GM21447 (cell line): ENCODE results near the gene TBX15.

Experiments used
- ATAC-seq: cut with Tn5 transposase; IDR thresholded peaks from one replicate; pipeline ENCODE4 v1.9.1; 2021; ENCODE audit not compliant: unreplicated experiment

TBX15 gene

DNA sequence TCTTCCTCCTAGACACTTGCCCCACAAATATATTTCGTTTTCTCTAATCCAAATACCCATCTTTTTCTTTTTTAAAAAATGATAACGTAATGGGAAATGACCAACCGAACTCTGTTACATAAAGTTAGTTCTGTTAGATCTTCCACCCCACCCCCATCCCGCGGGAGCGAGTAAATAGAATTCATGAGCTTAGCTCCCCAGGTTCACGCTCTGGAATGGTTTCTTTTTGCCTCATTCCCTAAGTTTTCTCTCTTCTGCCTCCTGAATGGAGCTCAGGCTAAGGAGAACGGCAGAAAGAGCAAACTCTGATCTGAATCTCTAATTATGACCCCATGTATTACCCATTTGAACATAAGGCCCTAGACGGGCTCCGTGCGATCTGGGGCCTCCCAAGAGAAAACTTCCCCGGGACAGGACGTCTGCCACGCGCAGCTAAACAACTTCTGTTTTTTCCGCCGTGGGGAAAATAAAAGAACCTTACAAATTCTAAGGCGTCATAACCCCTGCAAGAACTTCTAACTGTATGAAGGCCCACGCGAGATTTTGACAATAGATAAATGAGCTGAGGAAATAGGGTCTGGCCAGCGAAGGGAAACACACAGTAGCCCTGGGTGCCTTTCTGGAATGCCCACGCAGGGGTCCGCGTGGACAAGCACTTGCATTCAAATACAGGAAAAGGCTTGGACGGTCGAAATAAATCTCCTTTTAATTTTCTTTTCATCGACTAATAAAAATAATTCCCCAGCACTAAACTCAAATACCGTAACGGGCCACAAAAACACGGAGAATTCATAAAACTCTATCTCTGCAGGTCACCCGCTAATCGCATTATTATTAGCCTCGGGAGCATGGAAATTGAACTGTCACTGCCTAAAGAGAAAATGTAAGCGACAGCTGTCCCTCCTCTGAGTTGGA lies 2.2 kb downstream of the TBX15 start:
- no peak for ATAC-seq

DNA sequence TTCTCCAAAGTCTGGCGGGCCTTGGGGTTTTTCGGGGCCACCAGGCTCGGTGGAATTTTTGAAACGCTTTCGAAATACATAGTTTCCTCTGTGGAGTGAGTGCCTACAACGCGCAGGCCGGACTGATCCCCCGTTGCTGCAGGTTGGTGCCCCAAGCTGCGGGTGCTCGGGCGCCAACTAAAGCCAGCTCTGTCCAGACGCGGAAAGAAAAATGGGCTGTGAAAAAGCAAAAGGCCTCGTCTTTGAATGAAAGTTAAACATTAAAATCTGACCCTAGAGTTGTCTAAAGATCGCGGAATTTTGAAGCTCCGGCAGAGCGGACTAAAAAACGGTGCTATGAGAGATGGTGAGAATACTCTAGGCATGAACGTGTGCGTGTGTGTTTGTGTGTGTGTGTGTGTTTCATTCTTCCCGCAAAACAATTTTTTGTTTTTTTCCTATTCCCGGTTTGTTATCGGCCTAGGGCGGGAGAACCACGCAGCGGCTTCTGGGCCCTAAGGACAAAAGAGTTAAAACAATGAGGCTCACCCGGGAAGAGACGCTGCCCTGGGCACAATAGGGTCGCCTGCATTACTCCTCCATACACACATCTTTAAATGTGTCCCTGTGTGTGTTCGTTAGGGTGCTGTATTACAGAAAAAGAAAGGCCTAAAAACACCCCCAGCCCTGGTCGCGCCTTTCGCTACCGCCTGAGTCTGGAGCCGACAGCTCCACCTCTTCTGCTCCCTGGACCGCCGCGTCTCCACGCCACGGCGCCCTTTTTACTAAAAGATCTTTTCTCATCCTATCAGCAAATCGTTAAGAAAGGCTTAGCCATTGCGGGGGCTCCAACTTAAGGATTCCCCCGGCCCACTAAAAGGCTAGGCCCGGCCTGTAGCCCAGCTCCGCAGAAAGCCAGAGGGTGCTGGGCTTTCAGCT lies 3.2 kb downstream of the TBX15 start:
- ATAC-seq: no peak

DNA sequence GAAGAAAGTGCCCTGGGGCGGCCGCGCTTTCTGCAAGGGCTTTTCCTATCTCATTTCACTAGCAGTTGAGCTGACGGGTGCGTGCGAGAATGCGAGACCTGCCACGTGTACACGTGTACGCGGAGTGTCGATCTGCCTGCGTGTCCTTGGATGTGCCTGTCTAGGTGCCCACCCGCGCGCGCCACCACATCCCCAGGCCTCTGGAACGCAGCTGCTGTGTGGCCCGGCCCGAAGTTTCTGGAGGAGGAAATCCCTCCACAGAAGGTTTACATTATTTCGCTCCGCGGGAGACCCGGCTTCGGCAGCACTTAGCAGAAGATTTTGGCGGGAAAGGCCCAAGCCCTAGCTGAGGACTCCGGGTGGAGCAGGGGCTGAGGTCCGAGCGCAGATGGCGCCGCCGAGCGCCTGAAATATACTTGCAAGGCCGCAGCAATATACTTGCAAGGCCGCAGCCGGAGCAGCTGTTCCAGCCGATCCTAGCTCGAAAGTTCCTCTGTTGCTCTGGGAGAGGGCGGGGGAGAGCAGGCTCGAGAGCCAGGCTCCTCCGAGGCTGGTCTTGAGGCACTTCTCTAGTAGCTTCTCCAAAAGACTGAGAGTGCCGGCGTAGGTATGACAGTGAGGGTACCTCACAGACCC lies 3.9 kb downstream of the TBX15 start:
- ATAC-seq: no peak

DNA sequence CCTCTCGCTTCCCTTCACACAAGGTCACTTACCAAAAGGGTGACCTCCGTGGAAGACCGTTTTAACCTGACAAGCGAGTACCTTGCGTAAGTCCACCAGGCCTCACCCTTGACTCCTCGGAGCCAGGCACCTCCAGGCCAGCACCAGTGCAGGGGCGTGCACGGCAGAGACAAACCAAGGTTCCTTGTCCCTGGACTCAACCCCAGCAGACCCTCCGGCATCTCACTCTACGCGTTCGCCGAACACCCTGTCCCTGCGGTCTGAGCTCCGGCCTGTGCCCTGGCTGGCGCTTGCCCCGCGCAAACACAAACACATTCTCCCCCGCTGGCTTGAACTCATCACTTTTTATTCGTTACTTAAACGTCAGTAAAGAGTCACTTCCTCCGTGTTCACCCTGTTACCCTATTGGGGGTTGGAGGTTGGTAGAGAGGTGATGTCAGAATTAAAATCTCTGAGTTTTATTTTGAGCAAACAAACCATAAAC lies 4.5 kb downstream of the TBX15 start:
- ATAC-seq: no peak

DNA sequence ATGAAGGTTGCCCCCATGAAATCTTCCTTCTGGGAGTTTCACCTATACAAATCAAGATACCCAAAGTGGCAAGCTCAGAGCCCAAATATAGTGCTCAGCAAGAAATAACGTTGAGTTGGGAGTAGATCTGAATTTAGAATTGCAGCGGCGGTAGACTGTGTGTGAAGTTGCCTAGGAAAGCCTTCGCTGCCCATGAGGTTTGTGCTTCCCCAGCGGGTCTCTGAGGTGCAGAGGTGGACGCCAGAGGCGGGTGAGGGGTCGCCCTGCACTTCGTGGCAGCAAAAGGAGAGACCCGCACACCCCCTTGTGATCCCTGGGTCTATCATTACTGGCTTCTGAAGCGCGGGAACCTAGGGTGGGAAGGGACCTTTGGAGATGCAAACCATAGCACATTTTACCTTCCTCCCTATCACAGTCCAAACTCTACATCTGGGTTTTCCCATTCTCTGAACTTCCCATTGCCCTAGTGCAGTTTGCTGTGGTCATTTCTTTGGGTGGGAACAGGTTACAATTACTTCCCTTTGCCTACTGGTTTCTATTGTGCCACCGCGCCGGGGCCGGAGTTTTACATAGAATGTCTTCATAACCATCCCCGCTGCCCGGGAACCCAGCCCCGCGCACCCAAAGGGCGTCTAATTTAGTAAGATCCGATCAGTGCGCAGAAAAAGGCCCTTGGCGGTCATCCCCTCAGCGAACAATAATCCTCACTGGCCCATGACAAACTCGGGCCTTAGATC lies 5.2 kb downstream of the TBX15 start:
- no peak for ATAC-seq

DNA sequence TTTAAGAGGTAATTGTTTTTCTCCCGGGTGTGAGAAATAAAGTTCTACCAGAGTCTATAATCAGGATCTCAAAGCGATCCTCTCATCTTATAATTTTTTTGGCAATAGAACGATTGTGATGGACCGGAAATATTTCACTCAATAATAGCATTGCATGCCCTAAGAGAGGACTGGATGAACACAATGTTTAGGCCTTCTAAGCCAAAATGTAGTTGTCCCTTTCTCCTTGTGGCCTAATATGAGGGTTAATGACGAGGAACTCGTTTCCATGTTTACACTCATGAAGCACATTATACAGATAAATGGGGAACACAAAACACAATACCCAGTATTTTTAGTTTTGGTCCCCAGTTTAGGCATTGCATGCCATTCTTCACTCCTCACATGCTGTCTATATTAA lies 5.9 kb downstream of the TBX15 start:
- ATAC-seq: no peak

DNA sequence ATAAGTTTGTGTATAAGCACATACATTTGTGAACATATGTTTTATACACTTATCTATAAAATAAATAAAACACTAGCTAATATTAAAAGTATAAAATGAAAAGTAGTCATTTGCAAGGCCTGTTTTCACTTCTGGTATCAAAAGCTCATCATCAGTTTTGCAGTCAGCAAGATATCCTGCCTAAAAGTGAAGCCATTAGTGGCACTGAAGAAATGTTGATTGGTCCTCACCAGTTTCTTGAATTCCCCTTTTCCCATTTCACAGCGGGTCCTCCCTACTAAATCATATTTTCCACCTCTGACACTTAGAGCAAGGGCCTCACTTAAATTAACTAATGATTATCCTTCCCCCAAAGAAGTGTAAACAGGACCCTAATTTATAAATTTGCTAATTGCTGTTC lies 6.7 kb downstream of the TBX15 start:
- ATAC-seq: no peak

DNA sequence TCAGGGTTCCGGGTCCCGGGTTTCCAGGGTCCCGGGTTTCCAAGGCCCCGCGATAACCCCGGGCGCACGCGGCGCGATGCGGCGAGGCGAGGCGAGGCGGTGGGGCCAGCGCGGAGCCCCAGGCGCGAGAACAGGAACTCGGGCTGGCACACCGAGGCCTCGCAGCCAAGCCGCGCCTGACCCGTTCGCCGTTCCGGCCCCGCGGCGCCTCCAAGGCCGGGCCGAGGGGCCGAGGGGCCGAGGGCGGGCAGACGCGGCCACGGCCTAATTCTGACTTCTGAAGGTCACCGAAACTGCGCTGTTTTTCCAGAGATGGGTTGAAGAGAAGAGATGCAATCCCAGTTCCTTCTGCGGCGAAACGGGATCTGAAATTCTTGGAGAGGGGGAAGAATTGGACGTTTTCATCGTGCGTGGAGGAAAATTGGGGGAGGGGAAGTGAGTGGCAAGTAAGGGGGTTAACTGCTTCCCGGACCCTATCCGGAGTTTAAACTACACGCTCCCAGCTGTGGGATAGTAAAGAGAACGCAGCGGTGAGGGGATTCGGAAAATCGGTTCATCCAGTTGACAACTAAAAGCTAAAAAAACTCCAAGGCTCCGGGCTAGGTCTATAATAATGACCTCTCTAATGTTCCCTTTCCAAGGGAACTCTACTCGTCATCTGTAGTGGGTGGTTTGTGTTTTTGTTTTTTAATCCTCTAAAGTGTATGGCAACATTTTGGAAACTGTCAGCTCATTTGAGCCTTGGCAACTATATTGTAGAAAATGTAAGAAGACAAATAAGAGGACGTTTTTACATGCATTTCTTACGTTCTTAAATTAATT lies 8.2 kb downstream of the TBX15 start:
- no peak for ATAC-seq

DNA sequence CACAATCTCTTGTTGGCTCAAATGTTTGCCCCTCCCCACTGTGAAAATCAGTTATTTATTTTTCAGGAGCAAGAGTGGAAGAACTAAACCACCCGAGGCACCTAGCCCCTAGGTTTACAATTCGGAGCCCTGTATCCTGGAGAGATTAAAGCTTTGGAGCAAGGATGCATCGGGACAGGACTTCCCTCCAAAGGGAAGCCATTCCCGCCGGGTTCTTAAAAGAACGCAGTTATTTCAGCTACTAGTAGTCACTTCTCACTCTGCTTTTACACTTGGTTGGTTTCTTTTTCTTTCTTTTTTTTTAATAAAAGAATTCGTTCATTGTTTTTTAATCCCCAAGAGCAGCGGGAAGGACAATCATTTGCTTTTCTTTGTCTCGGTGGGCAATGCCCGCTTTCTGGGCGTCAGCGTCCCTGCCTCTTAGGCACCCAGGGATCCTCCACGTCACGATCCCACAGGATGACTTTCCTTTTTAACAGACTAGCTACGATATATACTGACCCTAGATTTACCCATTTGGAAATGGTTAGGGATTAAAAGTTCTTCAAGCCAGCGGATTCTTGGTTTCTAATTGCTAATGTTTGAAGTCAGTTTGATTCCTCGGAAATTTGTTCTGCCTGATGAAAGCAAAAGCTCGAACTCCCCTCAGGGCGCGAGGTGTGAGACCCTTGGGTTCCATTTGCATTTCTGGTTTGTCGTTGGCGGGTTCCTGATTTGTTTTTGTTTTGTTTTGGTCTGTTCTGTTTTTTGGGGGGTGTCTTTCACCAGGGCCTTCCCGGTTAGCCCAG lies 9.0 kb downstream of the TBX15 start:
- ATAC-seq: no peak

DNA sequence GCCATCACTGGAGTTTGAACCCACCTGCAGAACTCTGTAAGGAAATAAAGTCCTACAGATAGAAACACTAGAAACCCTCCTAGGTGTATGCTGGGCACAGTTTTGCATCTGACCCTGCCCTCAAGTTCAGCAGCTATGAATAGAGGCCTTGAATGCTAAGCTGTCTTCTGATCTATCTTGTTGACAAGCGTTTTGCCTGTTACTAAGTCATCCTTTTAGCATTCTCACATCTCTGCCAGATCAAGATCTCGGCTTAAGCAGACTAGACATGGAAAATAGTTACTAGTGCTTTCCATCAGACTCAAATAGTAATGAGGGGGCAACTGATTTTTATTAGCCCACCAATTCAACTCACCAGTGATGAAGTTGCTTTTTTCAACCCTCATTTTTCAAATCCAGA lies 10.5 kb downstream of the TBX15 start:
- ATAC-seq: no peak

DNA sequence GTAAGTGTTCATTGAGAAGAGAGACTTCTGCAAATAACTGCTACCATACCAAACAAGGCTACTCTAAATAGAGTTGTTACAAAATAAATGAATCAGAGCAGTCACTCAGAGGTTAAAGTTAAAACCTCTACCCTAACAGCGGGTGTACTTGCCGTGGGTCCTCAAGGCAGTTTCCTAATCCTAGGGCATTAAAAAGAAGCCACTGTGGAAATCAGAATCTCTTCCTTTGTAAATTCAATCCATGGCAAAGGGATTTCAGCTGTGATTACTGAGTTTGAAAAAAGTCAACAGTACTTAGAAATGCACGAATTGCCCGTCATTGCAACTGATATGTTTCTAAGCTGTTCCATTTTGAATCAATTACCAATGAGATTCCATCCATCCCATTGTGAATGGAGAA lies 13.5 kb downstream of the TBX15 start:
- no peak for ATAC-seq

DNA sequence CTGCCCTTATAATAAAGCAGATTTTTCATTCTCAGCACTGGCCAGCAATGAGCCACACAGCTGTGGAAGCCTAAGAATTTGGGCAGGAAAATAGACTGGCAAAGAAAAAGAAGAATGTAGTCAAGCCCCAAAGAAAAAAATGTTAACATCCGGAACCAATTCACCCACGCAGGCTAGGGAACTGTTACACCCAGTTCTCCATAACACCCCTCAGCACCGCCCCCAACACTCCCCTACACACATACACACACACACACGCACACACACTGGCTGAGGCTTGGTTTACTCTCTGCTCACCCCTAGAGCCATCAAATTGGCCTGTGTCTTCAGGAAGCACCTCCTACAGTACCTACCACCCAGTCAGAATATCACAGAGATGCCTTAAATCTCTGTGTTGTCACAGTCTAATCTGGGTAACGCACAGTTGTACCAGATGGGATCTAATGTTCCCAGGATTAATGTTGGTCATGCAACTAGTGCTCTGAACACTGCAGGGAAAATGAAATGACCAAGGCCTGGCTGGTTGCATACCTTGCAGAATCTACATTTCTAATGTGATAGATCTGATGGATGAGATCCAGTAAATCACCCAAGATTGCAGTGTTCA lies 14.5 kb downstream of the TBX15 start:
- ATAC-seq: no peak

DNA sequence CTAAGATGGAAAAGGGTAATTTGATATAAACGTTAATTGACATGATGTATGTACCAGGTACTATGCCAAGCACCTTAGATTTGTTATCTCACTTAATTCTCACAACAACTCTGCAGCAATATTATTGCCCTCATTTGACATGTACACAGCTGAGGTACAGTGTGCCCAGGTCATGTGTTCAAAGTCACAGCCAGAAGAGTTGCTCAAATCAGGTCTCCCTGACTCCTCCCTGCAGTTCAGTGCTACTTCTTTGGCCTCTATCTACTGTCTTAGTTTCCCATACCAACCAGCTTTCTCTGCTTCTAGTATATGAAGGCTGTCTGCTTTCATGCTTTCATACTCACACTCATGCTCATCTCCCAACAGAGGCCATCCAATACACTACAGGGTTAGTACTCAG lies 15.1 kb downstream of the TBX15 start:
- no peak for ATAC-seq

DNA sequence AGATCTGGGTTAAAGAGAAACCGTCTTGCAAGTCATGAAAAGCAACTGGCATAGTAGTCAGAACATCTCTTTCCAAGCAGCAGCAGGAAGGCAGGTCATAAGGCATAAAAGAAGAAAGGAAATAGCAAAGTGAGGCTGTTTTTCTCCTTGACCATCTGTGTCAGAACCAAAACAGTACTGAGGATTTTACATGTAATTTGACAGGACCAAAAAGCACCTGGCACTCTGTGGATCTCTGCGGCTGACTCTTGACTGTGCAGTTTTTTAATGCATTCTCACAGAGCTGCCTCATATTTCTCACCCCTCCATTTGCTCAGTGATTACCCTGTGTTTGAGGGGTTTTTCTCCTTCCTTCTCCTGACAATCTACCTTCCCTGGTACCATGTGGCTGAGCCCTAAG lies 17.7 kb downstream of the TBX15 start:
- no peak for ATAC-seq

DNA sequence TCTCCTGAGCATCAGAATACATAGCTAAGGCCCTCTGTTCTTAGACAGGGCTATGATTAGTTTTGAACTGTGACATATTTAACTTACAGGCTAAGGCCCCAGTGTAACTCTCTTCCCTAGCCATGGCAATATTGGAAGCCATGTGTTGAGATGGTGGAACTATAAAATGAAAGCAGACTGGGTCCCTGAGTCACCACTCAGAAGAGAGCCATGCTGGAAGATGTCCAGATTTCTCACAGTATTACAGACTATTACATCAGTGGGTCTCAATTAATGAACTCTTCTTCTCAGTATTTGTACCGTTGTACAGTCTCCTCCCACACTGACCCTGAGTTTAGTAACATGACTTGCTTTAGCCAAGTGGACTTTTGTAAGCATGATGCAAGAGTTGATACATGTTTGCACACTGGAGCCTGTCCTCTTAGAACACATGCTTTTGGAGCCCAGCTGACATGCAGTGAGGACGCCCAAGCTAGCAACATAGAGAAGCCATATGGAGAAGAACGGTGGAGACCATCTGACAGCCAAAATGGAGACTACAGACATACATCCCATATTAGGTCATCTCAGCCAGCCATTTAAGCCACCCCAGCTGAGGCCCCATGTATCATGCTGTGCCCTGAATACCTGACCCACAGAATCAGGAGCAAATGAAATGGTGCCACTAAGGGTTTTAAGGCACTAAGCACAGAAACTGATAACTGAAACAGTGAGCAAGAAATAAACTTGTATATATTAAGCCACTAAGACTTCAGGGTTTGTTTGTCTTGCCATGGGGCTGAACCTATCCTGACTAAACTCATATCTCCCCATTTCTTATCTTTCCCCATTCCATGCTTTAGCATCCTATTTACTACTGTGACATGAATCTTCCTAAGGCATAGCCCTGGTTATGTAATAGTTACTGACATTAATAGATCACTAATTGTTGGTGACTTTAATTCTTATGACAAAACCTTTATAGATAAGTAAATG lies 24.4 kb downstream of the TBX15 start:
- ATAC-seq: no peak

DNA sequence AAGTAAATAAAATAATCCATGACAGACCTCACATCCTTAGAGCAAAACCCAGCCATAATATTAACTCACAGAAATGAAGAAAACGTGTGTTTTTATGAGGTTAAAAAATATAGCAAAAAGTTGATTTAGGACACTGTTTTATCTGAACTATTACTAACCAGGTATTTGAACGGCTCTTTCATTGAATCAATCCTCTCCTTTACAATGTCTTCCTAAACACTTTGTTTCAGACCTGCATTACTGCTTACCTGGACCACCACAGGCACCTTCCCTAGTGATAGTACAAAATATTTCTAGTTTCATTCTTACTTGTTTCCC lies 25.0 kb downstream of the TBX15 start:
- ATAC-seq: no peak

DNA sequence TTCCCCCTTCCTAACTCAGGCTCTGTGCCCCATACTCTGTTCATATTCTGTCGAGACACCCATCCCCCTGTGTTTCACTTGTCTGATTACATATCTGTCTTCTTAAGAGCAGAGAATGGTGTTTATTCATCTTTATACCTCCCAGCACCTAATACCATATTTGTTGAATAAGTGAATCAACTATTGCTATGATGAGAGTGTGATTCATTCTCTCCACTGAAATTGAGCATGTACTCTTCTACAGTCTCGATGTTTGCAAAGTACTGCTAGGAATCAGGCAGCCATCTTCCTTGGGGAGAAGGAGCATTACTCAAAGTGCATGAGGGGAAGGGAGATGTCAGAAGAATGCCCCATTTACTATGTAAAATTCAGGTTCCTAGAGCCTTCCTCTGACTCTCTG lies 27.0 kb downstream of the TBX15 start:
- no peak for ATAC-seq
